Stimulated activated CD4-positive, alpha-beta T cell treated with anti-CD3 and anti-CD28 coated beads, Interleukin-15, amount 100 ng/mL, for 1 hour (primary cell): ENCODE measurements around the gene DNAJC16.

ENCODE experiments used
- DNase-seq, 2 donors: peaks; one replicate each; pipeline ENCODE4 v3.0.0-alpha.2; 2020; ENCODE audit warnings: low read depth in 1 of 2, low spot score in 1 of 2

The DNAJC16 gene

GRCh38 chr1:15538771-15539170, 12.1 kb downstream of the DNAJC16 start:
- DNase-seq, result no peak

- DNase-seq, result no peak
These were observed 13.5 kb downstream of the DNAJC16 start for GRCh38 chr1:15540186-15540585.

GRCh38 chr1:15541231-15541792, 14.7 kb downstream of the DNAJC16 start:
- no peak for DNase-seq

- no peak for DNase-seq
These were observed 16.0 kb downstream of the DNAJC16 start for GRCh38 chr1:15542388-15543250.

GRCh38 chr1:15543251-15543588, 16.6 kb downstream of the DNAJC16 start:
- no peak for DNase-seq

GRCh38 chr1:15543589-15544568, 17.2 kb downstream of the DNAJC16 start:
- DNase-seq, result no peak

- DNase-seq, result no peak
These were observed 20.0 kb downstream of the DNAJC16 start for GRCh38 chr1:15546641-15547040.

- DNase-seq, result no peak
These were observed 23.9 kb downstream of the DNAJC16 start for GRCh38 chr1:15550573-15550972.

GRCh38 chr1:15557008-15557407, 30.4 kb downstream of the DNAJC16 start:
- no peak for DNase-seq

- DNase-seq, result no peak
These were observed 30.9 kb downstream of the DNAJC16 start for GRCh38 chr1:15557594-15557993.

- DNase-seq, result no peak
These were observed 31.9 kb downstream of the DNAJC16 start for GRCh38 chr1:15558516-15558915.

- DNase-seq, result no peak
These were observed 32.7 kb downstream of the DNAJC16 start for GRCh38 chr1:15559189-15559810.

- no peak for DNase-seq
These were observed 41.9 kb downstream of the DNAJC16 start for GRCh38 chr1:15568387-15569073.

GRCh38 chr1:15570861-15571260, 44.2 kb downstream of the DNAJC16 start:
- no peak for DNase-seq

- no peak for DNase-seq
These were observed 44.6 kb downstream of the DNAJC16 start for GRCh38 chr1:15571266-15571665.

- DNase-seq, result no peak
These were observed 46.8 kb downstream of the DNAJC16 start for GRCh38 chr1:15573477-15573876.

- DNase-seq, result no peak
These were observed 48.1 kb downstream of the DNAJC16 start for GRCh38 chr1:15574741-15575140.

GRCh38 chr1:15575549-15576150, 49.0 kb downstream of the DNAJC16 start:
- DNase-seq, result no peak

- no peak for DNase-seq
These were observed 51.0 kb downstream of the DNAJC16 start for GRCh38 chr1:15577691-15578090.
